Fibroblast of skin of scalp (primary cell): Measurements from ENCODE around the gene PRSS33.

Source experiments
- DNase-seq: peaks from one replicate; pipeline ENCODE4 v3.0.0-alpha.2; 2013

PRSS33 gene

DNA sequence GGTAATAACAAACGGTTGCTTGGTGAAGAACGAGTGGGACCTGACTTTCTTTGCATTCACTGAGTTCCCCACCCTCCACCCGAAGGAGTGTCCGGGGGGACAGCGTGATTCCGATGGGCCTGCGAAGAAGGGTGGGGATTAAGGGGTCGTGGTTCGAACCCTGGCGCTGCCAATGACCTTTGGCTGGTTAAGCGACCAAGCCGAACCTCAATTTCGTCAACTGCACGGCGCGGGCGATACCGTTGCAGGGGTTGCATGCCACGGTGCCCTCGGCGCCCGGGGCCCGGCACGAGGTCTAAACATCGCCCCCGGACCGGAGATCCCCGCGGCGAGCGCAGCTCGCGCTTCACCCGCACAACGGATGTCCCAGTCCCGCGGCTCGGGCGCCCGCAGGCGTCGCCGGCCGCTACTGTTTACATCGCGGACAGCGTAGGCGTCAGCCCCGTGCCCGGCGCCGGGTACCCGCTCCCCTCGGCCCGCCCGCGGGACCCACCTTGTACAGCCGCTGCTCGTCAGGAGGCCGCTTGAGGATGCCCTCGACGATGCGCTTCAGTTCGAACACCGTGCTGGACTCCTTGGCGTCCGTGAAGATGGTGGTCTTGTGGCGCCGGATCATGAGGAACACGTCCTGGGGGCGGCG is 10.7 kb downstream of the PRSS33 start:
- DNase-seq = no peak

- DNase-seq = no peak
Measured at GRCh38 chr16:2775765-2776499, 11.4 kb downstream of the PRSS33 start.

DNA sequence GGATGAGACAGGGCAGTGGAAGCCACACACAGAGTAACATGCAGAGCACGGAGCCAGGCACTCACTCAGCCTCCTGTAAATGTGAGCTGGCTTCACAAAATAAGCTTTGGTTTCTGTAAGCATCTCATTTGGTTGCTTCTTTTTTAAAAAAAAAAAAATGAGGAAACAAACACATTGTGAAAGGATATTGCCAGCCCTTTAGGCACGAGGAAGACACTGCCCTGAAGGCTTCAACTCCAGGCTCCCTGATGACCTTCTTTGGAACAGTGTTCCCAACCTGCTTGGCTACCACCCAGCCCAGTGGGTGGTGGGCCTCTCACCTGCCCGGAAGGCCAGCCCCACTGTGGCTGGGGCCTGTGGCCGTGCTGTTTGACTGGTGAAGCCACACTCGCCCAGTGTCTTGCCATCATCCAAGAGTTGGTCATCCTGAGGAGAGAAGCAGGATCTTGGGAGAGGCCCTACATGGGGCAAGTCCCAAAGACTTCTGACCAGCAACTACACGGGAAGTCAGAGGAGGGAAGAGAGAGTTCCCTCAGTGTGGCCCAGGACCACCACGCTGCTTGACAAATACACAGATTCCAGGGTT is 12.1 kb downstream of the PRSS33 start:
- no peak for DNase-seq

DNA sequence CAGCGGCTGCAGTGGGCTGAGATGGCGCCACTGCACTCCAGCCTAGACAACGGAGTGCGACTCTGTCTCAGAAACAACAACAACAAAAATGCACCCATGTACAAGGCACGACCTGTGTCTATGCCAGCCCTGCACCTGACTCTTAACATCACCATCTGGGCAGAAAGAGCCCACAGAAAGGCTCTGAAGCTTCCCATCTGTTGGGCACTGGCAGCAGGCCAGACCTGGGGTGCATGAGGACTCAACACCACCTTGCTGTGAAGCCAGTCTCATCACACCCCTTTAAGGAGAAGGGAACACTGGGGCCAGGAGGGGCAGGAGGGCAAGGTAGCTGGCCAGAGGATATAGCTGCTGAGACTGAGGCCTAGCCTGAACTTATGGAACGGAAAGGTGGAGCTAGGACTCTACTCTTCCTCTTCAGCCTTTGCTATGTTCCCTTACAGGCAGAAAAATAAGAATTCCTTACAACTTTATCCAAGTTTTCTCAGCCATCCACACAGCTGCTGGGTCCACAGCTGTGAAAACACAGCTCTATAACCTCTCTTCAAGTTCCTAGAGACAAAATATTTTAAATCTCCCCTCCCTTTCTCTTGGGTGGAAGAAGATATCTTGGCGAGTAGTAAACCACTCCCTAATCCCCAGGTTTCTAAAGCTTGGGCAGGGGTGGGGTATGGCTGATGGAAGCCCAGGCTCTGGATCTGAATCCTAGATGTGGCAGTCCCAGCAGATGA is 13.0 kb downstream of the PRSS33 start:
- DNase-seq = no peak

DNA sequence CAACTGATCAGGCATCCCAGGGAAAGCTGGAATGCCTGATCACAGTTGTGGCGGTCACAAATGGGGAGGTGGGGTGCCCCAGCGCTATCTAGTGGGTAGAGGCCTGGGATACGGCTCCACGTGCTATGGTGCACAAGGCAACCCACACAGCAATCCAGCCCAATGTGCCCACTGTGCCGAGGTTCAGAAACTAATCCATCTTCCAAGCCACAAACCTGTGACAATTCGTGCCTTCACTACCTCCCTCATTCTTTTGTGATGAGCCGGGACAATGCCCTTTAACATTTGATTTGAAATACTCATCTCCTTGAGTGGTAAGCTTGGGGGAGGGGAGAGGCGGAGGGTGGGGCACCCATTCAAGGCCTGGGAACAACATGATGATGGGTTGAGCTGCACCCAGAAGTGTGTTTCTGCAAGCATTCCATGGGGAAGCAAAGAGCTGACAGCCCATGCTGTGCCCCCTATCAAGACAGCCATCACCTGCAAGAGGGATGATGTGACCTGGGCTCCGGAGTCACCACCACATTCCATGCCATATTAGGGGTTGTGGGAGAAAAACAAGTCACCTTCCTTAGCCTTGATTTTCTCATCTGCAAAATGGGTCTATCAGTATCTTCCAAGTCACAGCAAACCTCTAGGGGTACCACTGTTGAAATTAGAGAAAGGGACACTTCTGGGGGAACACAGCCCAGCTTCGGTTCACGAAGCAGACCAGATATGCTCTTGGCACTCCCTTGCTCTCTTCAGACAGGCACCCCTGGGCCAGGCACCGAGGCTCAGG is 14.0 kb downstream of the PRSS33 start:
- DNase-seq = peak; percentile 27

- no peak for DNase-seq
Measured at GRCh38 chr16:2771496-2772402, 15.6 kb downstream of the PRSS33 start.

- no peak for DNase-seq
Measured at GRCh38 chr16:2770057-2770951, 17.1 kb downstream of the PRSS33 start.

- DNase-seq = no peak
Measured at GRCh38 chr16:2769675-2770056, 17.7 kb downstream of the PRSS33 start.

- DNase-seq = no peak
Measured at GRCh38 chr16:2769100-2769529, 18.2 kb downstream of the PRSS33 start.

- DNase-seq = no peak
Measured at GRCh38 chr16:2768403-2769089, 18.8 kb downstream of the PRSS33 start.

DNA sequence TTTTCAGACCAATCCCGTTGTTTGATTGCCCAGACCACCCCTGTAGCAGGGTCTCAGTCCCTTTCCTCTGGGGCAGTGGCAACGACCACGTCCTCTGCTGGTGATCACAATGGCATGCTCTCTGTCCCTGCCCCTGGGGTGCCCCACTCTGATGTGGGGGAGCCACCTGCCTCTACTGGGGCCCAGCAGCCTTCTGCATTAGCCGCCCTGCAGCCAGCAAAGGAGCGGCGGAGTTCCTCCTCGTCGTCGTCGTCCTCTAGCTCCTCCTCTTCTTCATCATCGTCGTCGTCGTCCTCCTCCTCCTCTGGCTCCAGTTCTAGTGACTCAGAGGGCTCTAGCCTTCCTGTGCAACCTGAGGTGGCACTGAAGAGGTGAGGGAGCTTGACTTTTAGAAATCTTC is 19.5 kb downstream of the PRSS33 start:
- DNase-seq = no peak

DNA sequence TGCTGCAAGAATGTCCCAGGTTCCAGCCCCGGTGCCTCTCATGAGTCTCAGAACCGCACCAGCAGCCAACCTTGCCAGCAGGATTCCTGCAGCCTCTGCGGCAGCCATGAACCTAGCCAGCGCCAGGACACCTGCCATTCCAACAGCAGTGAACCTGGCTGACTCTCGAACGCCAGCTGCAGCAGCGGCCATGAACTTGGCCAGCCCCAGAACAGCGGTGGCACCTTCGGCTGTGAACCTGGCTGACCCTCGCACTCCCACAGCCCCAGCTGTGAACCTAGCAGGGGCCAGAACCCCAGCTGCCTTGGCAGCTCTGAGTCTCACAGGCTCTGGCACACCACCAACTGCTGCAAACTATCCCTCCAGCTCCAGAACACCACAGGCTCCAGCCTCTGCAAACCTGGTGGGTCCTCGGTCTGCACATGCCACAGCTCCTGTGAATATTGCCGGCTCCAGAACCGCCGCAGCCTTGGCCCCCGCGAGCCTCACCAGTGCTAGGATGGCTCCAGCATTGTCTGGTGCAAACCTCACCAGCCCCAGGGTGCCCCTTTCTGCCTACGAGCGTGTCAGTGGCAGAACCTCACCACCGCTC is 20.1 kb downstream of the PRSS33 start:
- DNase-seq = no peak

- no peak for DNase-seq
Measured at GRCh38 chr16:2766430-2767139, 20.8 kb downstream of the PRSS33 start.

DNA sequence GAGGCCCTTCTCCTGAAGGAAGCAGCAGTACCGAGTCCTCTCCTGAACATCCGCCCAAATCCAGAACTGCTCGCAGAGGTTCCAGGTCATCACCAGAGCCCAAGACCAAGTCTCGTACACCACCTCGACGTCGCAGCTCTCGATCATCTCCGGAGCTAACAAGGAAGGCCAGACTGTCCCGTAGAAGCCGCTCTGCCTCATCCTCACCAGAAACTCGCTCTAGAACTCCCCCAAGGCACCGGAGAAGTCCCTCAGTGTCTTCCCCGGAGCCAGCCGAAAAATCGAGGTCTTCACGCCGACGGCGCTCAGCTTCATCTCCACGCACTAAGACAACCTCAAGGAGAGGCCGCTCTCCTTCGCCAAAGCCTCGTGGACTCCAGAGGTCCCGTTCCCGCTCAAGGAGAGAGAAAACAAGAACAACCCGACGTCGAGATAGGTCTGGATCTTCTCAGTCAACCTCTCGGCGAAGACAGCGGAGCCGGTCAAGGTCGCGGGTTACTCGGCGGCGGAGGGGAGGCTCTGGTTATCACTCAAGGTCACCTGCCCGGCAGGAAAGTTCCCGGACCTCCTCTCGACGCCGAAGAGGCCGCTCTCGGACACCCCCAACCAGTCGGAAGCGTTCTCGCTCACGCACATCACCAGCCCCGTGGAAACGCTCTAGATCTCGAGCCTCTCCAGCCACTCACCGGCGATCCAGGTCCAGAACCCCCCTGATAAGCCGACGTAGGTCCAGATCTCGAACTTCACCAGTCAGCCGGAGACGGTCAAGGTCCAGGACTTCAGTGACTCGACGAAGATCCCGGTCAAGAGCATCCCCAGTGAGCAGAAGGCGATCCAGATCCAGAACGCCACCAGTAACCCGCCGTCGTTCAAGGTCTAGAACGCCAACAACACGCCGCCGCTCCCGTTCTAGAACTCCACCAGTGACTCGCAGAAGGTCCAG is 21.6 kb downstream of the PRSS33 start:
- DNase-seq = no peak

- no peak for DNase-seq
Measured at GRCh38 chr16:2764718-2765117, 22.6 kb downstream of the PRSS33 start.

DNA sequence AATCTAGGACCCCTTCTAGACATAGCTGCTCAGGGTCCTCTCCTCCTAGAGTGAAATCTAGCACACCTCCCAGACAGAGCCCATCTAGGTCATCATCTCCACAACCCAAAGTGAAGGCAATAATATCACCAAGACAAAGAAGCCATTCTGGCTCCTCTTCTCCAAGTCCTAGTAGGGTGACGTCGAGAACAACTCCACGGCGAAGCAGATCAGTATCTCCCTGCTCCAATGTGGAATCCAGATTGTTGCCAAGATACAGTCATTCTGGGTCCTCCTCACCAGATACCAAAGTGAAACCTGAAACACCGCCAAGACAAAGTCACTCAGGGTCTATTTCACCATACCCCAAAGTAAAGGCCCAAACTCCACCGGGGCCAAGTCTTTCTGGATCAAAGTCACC is 24.2 kb downstream of the PRSS33 start:
- no peak for DNase-seq

DNA sequence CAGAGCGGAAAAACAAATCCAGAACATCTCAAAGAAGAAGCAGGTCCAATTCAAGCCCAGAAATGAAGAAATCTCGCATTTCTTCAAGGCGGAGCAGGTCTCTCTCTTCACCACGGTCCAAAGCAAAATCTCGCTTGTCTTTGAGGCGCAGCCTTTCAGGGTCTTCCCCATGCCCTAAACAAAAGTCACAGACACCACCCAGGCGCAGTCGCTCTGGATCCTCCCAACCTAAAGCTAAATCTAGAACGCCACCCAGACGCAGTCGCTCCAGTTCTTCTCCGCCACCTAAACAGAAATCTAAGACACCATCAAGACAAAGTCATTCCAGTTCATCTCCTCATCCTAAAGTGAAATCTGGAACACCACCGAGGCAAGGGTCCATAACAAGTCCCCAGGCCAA is 24.6 kb downstream of the PRSS33 start:
- DNase-seq = no peak
